Heart right ventricle (tissue), 16 donors: ENCODE measurements around the gene CD300LF. TPM values are rescaled to one million over a fixed set of nuclear protein-coding genes. Genes with fewer than 3 reads are reported as not detected.
A peak's percentile ranks its signal among the peaks of the same experiment; 100 is the strongest.

Experiments
- ATAC-seq, 8 donors: fragments of 200-7000 bp; cut with Tn5 transposase; one replicate each; pipeline ENCODE4 v1.9.1; 2020; ENCODE audit warnings: mild to moderate bottlenecking in 8 of 8, moderate library complexity in 8 of 8, moderate number of reproducible peaks in 1 of 8
- DNase-seq, 2 donors: peaks; one replicate each; pipeline ENCODE4 v3.0.0-alpha.2; 2020
- H3K27ac ChIP-seq, 10 donors: fragments of 200-600 bp; sonication (generic) in 2 of 10; one replicate each; pipeline versions ENCODE4 v1.5.0 to v1.8.0; 2020 to 2022; ENCODE audit warnings: mild to moderate bottlenecking in 3 of 10
- H3K27me3 ChIP-seq, 7 donors: fragments of 200-600 bp; one replicate each; pipeline ENCODE4 v1.8.0; 2021 to 2022; ENCODE audit warnings: mild to moderate bottlenecking in 2 of 7
- H3K36me3 ChIP-seq, 9 donors: fragments of 200-600 bp; sonication (generic) in 1 of 9; one replicate each; pipeline versions ENCODE4 v1.5.0 to v1.8.0; 2020 to 2022; ENCODE audit warnings: mild to moderate bottlenecking in 2 of 9
- H3K4me1 ChIP-seq, 9 donors: fragments of 200-600 bp; sonication (generic) in 1 of 9; one replicate each; pipeline versions ENCODE4 v1.5.0 to v1.8.0; 2020 to 2022; ENCODE audit warnings: mild to moderate bottlenecking in 4 of 9
- H3K4me3 ChIP-seq, 10 donors: fragments of 200-600 bp; sonication (generic) in 2 of 10; one replicate each; pipeline versions ENCODE4 v1.5.0 to v1.8.0; 2020 to 2022; ENCODE audit warnings: mild to moderate bottlenecking in 7 of 10, moderate library complexity in 2 of 10
- H3K9me3 ChIP-seq, 11 donors: fragments of 200-600 bp in 10 of 11; sonication (generic) in 2 of 11; one replicate each; pipeline versions ENCODE4 v1.5.0 to v1.8.0; 2013 to 2022; ENCODE audit warnings: mild to moderate bottlenecking in 2 of 11, control low read depth in 1 of 11, moderate library complexity in 1 of 11
- CTCF ChIP-seq, 9 donors: fragments of 200-600 bp; sonication (generic) in 2 of 9; IDR thresholded peaks; one replicate each; pipeline versions ENCODE4 v1.5.0 to v1.8.0; 2021 to 2022; ENCODE audit warnings: antibody characterized with exemption in 9 of 9, mild to moderate bottlenecking in 5 of 9, moderate library complexity in 1 of 9
- WGBS, 2 donors: extraction: QIAGEN DNeasy Blood & Tissue Kit; methylation state at CpG; one replicate each; pipeline ENCODE4 v1.1.7; 2013; ENCODE audit warnings: inconsistent platforms in 1 of 2; 5-methylcytosine and 5-hydroxymethylcytosine counted together
- intact Hi-C, 10 donors: fragments of 100-400 bp; cut with DNase I; formaldehyde crosslinking; loops; one replicate each; pipeline versions ENCODE4 v1.11.1 to v1.14.2; 2022
- polyA plus RNA-seq, 2 donors: library from polyadenylated mRNA; stranded (reverse); fragments of 200-250 nt; gene quantifications; one replicate each; pipeline ENCODE4 v1.2.3, GENCODE V29; 2013
- total RNA-seq, 10 donors: library from RNA; stranded (reverse); fragmentation: NEBNext Ultra II Directional in 3 of 10; extraction: Animal tissue kit (Norgen Biotek cat#: 25700) in 3 of 10; gene quantifications; one replicate each; pipeline versions ENCODE4 v1.2.1 to v1.2.4, GENCODE V29; 2021 to 2023
- donor health status: Arrhythmogenic right ventricular cardiomyopathy.
- donor health status: ischemic (EF 13 %, LVEDD 7.1; RV severe dilation, severe dysfunction).
- donor health status: healthy with polysubstance abuse.
- donor health status: DM: no; HTN: yes; CAD: no.
- donor health status: DM: no; HTN: no; CAD: no.
- donor health status: ischemic (EF 25% LVEDD 6.9; RV normal size, moderate dysfunction).
- donor health status: ischemic (EF 25% LVEDD 5.7; RV mildly dilated, moderate dysfunction).
- donor health status: healthy.
- donor health status: DM: yes; HTN: yes; CAD: no.
- donor health status: Ischemic cardiomyopathy.
- donor health status: ischemic (EF 35%, LVEDD 5.7; RV mildly dilated, moderate dysfunction).
- donor health status: nonischemic (EF 11% LVEDD 7.7; RV severe dilation, severe dysfunction).
- donor health status: DM: yes; HTN: yes; CAD: no.
- donor health status: PGD.
- donor health status: ischemic (EF 29% LVEDD 5.4; RV normal size, mild dysfunction).
- donor health status: nonischemic (EF 23%, LVEDD 6.1; RV moderate dilation, normal function).

Gene CD300LF
- total and polyA plus RNA-seq, 12 donors: 0.13 to 4.5 (median 0.34) TPM; not detected in 3

- Histone ChIP-seq H3K4me1 (peaks cover 0 to 17% (median 0%) of the 10 kb centered on the region in 9 donors), H3K36me3 (no peaks in the 10 kb centered on the region), H3K27ac (peak overlapping the region in 1 of 10 donors; percentile 34), H3K27me3 (peaks cover 0 to 31% (median 12%) of the 10 kb centered on the region in 7 donors), H3K9me3 (no peaks in the 10 kb centered on the region), H3K4me3 (no peak overlapping the region)
- ATAC-seq (peak in 2 of 8 donors; percentile 32 to 42), DNase-seq (no peak)
- TF ChIP-seq CTCF (IDR thresholded peaks at IDR 0.05): no peak
- intact Hi-C loops: loop anchor here in 2 of 10 donors (10.0 kb wide), 2 partner anchors 76 to 166 kb away; partner anchors contain the start of gene CD300H (in 1 of the 2)
- WGBS, 2 donors: 77 to 78% methylated on average over 16 of the region's 16 CpGs
These were observed 18.0 kb upstream of the CD300LF start for GRCh38 chr17:74730491-74731346.

GRCh38 chr17:74729866-74730265 is 17.1 kb upstream of the CD300LF start:
- TF ChIP-seq CTCF (IDR thresholded peaks at IDR 0.05): no peak
- WGBS, 2 donors: 76 to 83% methylated on average over 15 of the region's 15 CpGs
- ATAC-seq (no peak), DNase-seq (no peak)
- H3K4me3 ChIP-seq: no peak overlapping the region
- intact Hi-C loops: loop anchor here in 2 of 10 donors (10.0 kb wide), 2 partner anchors 75 to 165 kb away; partner anchors contain the start of gene CD300H (in 1 of the 2)
- peaks cover 0 to 28% (median 12%) of the 10 kb centered on the region in 7 donors for H3K27me3 ChIP-seq
- peaks cover 0 to 17% (median 0%) of the 10 kb centered on the region in 9 donors for H3K4me1 ChIP-seq
- H3K9me3 ChIP-seq: no peaks in the 10 kb centered on the region
- no peak overlapping the region for H3K27ac ChIP-seq
- no peaks in the 10 kb centered on the region for H3K36me3 ChIP-seq

- intact Hi-C loops: no loop called here
- ATAC-seq: no peak
- H3K27ac ChIP-seq: no peak overlapping the region
- H3K4me3 ChIP-seq: no peak overlapping the region
- 88 to 92% methylated on average over 5 of the region's 5 CpGs for WGBS, 2 donors
- H3K9me3 ChIP-seq: no peaks in the 10 kb centered on the region
- H3K27me3 ChIP-seq: peaks cover 0 to 27% (median 12%) of the 10 kb centered on the region in 7 donors
- DNase-seq: no peak
- no peak for TF ChIP-seq CTCF (IDR thresholded peaks at IDR 0.05)
- H3K36me3 ChIP-seq: no peaks in the 10 kb centered on the region
- H3K4me1 ChIP-seq: peaks cover 0 to 17% (median 0%) of the 10 kb centered on the region in 9 donors
These were observed 16.6 kb upstream of the CD300LF start for GRCh38 chr17:74729368-74729767.

DNA sequence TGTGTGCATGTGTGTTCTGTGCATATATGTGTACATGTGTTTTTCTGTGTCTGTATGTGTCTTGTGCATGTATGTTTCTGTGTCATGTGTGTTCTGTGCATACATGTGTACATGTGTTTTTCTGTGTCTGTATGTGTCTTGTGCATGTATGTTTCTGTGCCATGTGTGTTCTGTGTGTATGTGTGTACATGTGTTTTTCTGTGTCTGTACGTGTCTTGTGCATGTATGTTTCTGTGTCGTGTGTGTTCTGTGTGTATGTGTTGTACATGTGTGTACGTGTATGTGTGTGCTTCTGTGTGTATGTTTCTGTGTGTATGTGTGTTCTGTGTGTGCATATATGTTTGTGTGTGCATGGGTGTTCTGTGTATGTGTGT is 16.0 kb upstream of the CD300LF start:
- H3K9me3 ChIP-seq: no peaks in the 10 kb centered on the region
- DNase-seq (no peak), ATAC-seq (no peak)
- no peak for TF ChIP-seq CTCF (IDR thresholded peaks at IDR 0.05)
- H3K36me3 ChIP-seq: no peaks in the 10 kb centered on the region
- H3K4me3 ChIP-seq: no peak overlapping the region
- H3K27ac ChIP-seq: no peak overlapping the region
- peaks cover 0 to 17% (median 0%) of the 10 kb centered on the region in 9 donors for H3K4me1 ChIP-seq
- 89 to 92% methylated on average over 3 of the region's 3 CpGs for WGBS, 2 donors
- peaks cover 0 to 23% (median 12%) of the 10 kb centered on the region in 7 donors for H3K27me3 ChIP-seq
- intact Hi-C loops: no loop called here
